Neural crest cell (in vitro differentiated cells): ENCODE measurements around the gene ESR2. TPM values are rescaled to one million over a fixed set of nuclear protein-coding genes. Genes with fewer than 3 reads are reported as not detected.
"Not testable (repeated sequence)": the region's sequence is repeated elsewhere in the genome, so short reads cannot be mapped to it uniquely, and the experiment has no call there.

Source experiments
- DNase-seq: peaks from one replicate; pipeline ENCODE4 v3.0.0; 2021; ENCODE audit warnings: low read depth, mixed read lengths, low spot score
- H3K27ac Mint-ChIP-seq: one replicate; pipeline ENCODE4 v1.8.0; 2021; ENCODE audit warnings: mild to moderate bottlenecking, mixed read lengths; ENCODE audit not compliant: unreplicated experiment
- H3K27me3 Mint-ChIP-seq: 2 replicates; pipeline ENCODE4 v1.8.0; 2021; ENCODE audit warnings: low read depth, mild to moderate bottlenecking, mixed read lengths
- H3K36me3 Mint-ChIP-seq: 2 replicates; pipeline ENCODE4 v1.8.0; 2021; ENCODE audit warnings: low read depth, mild to moderate bottlenecking, mixed read lengths
- H3K4me1 Mint-ChIP-seq: 2 replicates; pipeline ENCODE4 v1.8.0; 2021; ENCODE audit warnings: mixed read lengths
- H3K4me3 Mint-ChIP-seq: one replicate; pipeline ENCODE4 v1.8.0; 2021; ENCODE audit warnings: mild to moderate bottlenecking, mixed read lengths
- H3K9me3 Mint-ChIP-seq: 2 replicates; pipeline ENCODE4 v1.8.0; 2021; ENCODE audit warnings: mixed read lengths
- CTCF ChIP-seq: fragments of 200-600 bp; sonication (generic); conservative IDR thresholded peaks from 2 replicates; pipeline ENCODE4 v1.5.0; 2021; ENCODE audit warnings: antibody characterized with exemption, mild to moderate bottlenecking
- total RNA-seq: library from RNA; stranded (reverse); gene quantifications from 2 replicates; pipeline ENCODE4 v1.2.1, GENCODE V29; 2021

ESR2 gene
- total RNA-seq, 1 donor from 2014 or later, result 0.33 TPM

- Mint-ChIP-seq H3K27ac (no peak overlapping the region), H3K4me3 (no peak overlapping the region), H3K36me3 (peaks cover 37% of the 10 kb centered on the region), H3K9me3 (no peaks in the 10 kb centered on the region), H3K27me3 (no peaks in the 10 kb centered on the region), H3K4me1 (peaks cover 5% of the 10 kb centered on the region)
- DNase-seq, result no peak
- no peak for TF ChIP-seq CTCF
Measured at GRCh38 chr14:64215978-64216377, 78.2 kb downstream of the ESR2 start.

- no peaks in the 10 kb centered on the region for H3K27me3 Mint-ChIP-seq
- TF ChIP-seq CTCF, result no peak
- H3K9me3 Mint-ChIP-seq, result no peaks in the 10 kb centered on the region
- no peak overlapping the region for H3K4me3 Mint-ChIP-seq
- DNase-seq, result no peak
- peaks cover 5% of the 10 kb centered on the region for H3K4me1 Mint-ChIP-seq
- peaks cover 40% of the 10 kb centered on the region for H3K36me3 Mint-ChIP-seq
- no peak overlapping the region for H3K27ac Mint-ChIP-seq
Measured at GRCh38 chr14:64215274-64215673, 78.9 kb downstream of the ESR2 start.

GRCh38 chr14:64213853-64214570, 80.2 kb downstream of the ESR2 start:
- DNase-seq, result no peak
- no peaks in the 10 kb centered on the region for H3K27me3 Mint-ChIP-seq
- H3K9me3 Mint-ChIP-seq, result no peaks in the 10 kb centered on the region
- H3K4me1 Mint-ChIP-seq, result peaks cover 5% of the 10 kb centered on the region
- no peak for TF ChIP-seq CTCF
- no peak overlapping the region for H3K27ac Mint-ChIP-seq
- peaks cover 34% of the 10 kb centered on the region for H3K36me3 Mint-ChIP-seq
- H3K4me3 Mint-ChIP-seq, result no peak overlapping the region

GRCh38 chr14:64213086-64213485, 81.1 kb downstream of the ESR2 start:
- H3K27ac Mint-ChIP-seq, result peak overlapping the region; percentile 43
- no peak for TF ChIP-seq CTCF
- no peak for DNase-seq
- H3K27me3 Mint-ChIP-seq, result no peaks in the 10 kb centered on the region
- H3K4me3 Mint-ChIP-seq, result no peak overlapping the region
- H3K36me3 Mint-ChIP-seq, result peaks cover 32% of the 10 kb centered on the region
- no peaks in the 10 kb centered on the region for H3K9me3 Mint-ChIP-seq
- H3K4me1 Mint-ChIP-seq, result peaks cover 5% of the 10 kb centered on the region

GRCh38 chr14:64212666-64213065, 81.5 kb downstream of the ESR2 start:
- Mint-ChIP-seq H3K4me3 (no peak overlapping the region), H3K36me3 (peaks cover 31% of the 10 kb centered on the region), H3K4me1 (peaks cover 5% of the 10 kb centered on the region), H3K27ac (peak overlapping the region; percentile 43), H3K9me3 (no peaks in the 10 kb centered on the region), H3K27me3 (no peaks in the 10 kb centered on the region)
- DNase-seq, result no peak
- no peak for TF ChIP-seq CTCF

- not testable (repeated sequence) for DNase-seq, H3K4me1 Mint-ChIP-seq, H3K4me3 Mint-ChIP-seq, H3K27ac Mint-ChIP-seq, H3K27me3 Mint-ChIP-seq, H3K9me3 Mint-ChIP-seq
- H3K36me3 Mint-ChIP-seq, result peaks cover 24% of the 10 kb centered on the region
Measured at GRCh38 chr14:64210912-64211311, 83.3 kb downstream of the ESR2 start.
